DMS53 treated with DMSO at 0.1 percent for 48 hours (cell line): Measurements from ENCODE around the gene MPP2.

ENCODE experiments used
- DNase-seq: peaks from one replicate; lab custom pipeline; 2025; ENCODE audit not compliant: unreplicated experiment; lab: John Stamatoyannopoulos, UW

Gene MPP2

DNA sequence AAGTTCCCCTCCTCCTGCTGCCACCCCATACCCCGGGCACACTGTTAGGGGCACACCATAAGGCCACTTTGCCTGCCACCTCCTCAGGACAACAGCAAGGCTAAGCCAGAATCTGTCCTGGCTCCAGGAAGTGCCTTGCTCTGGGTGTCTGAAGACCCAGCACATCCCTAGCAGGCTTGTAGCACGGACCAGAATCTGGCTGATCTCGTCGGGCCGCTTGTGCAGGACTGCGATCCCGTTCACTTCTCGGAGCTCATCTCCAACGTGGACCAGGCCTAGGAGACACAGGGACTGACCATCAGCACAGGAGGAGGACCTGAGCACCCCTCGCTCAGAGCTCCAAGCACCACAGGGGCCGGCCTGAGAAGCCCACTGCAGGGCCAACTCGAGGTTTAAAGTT, 81.8 kb downstream of the MPP2 start:
- DNase-seq: no peak
